ENCODE results near the gene PDE12. TPM values are rescaled to one million over a fixed set of nuclear protein-coding genes. Genes with fewer than 3 reads are reported as not detected.
A peak's percentile ranks its signal among the peaks of the same experiment; 100 is the strongest.

The PDE12 gene
- total RNA-seq, 2 donors from 2014 or later, result 7.5 to 13.5 TPM

GRCh38 chr3:57582474-57583168, 26.5 kb downstream of the PDE12 start:
- Histone ChIP-seq H3K27me3 (no peaks in the 10 kb centered on the region), H3K4me1 (peaks cover 61% of the 10 kb centered on the region), H3K4me3 (no peak overlapping the region), H3K36me3 (replicated peaks in 1 of 2; ENCODE audit: insufficient read depth in 1 of 2, low read depth in 2 of 2) (peaks cover 0 to 7% of the 10 kb centered on the region in 2 donors), H3K27ac (peak overlapping the region in 1 of 4 donors; percentile 22), H3K9me3 (no peaks in the 10 kb centered on the region)
- TF ChIP-seq POLR2A (IDR thresholded peaks at IDR 0.05) (no peak), CTCF (IDR thresholded peaks at IDR 0.05) (peak in 4 of 7 experiments; percentile 17 to 20 (median 18))
- peak; percentile 47 for ATAC-seq
- 74 to 78% methylated on average over 7 of the region's 7 CpGs for WGBS, 2 donors
- peak in 1 of 4 donors; percentile 21 for DNase-seq
- intact Hi-C loops (cut with DNase I), result no loop called here

- intact Hi-C loops (cut with DNase I), result no loop called here
- H3K4me1 ChIP-seq, result peaks cover 64% of the 10 kb centered on the region
- DNase-seq (no peak), ATAC-seq (no peak)
- no peak overlapping the region for H3K4me3 ChIP-seq
- 56 to 70% methylated on average over 2 of the region's 2 CpGs for WGBS, 2 donors
- H3K9me3 ChIP-seq, result no peaks in the 10 kb centered on the region
- H3K27me3 ChIP-seq, result no peaks in the 10 kb centered on the region
- peaks cover 0 to 6% of the 10 kb centered on the region in 2 donors for H3K36me3 ChIP-seq (replicated peaks in 1 of 2; ENCODE audit: insufficient read depth in 1 of 2, low read depth in 2 of 2)
- peak overlapping the region in 1 of 4 donors; percentile 35 for H3K27ac ChIP-seq
- TF ChIP-seq CTCF (IDR thresholded peaks at IDR 0.05) (no peak), POLR2A (IDR thresholded peaks at IDR 0.05) (no peak)
These were observed 27.5 kb downstream of the PDE12 start for GRCh38 chr3:57583544-57583943.

DNA sequence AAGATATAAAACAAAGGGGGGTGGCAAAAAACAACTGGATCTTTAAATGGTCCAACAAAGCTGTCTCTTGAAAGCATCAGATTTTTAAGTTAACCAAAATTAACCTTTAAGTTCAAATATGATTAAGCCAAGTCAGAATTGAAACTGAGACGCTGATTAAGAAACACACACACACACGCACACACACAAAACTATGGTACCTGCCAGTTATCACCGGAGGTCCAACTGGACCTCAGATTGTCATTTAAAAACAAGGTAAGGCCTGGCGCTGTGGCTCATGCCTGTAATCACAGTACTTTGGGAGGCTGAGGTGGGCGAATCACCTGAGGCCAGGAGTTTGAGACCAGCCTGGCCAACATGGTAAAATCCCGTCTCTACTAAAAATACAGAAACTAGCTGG, 30.7 kb downstream of the PDE12 start:
- DNase-seq (no peak), ATAC-seq (no peak)
- intact Hi-C loops (cut with DNase I), result no loop called here
- H3K27me3 ChIP-seq, result no peaks in the 10 kb centered on the region
- peaks cover 78% of the 10 kb centered on the region for H3K4me1 ChIP-seq
- H3K4me3 ChIP-seq, result no peak overlapping the region
- 47 to 49% methylated on average over 6 of the region's 6 CpGs for WGBS, 2 donors
- H3K9me3 ChIP-seq, result no peaks in the 10 kb centered on the region
- H3K36me3 ChIP-seq (replicated peaks in 1 of 2; ENCODE audit: insufficient read depth in 1 of 2, low read depth in 2 of 2), result peaks cover 0 to 5% of the 10 kb centered on the region in 2 donors
- H3K27ac ChIP-seq, result peak overlapping the region in 1 of 4 donors; percentile 36
- TF ChIP-seq POLR2A (IDR thresholded peaks at IDR 0.05) (no peak), CTCF (IDR thresholded peaks at IDR 0.05) (no peak)

GRCh38 chr3:57587905-57588304, 31.8 kb downstream of the PDE12 start:
- Histone ChIP-seq H3K4me1 (peaks cover 85% of the 10 kb centered on the region), H3K36me3 (replicated peaks in 1 of 2; ENCODE audit: insufficient read depth in 1 of 2, low read depth in 2 of 2) (peaks cover 0 to 5% of the 10 kb centered on the region in 2 donors), H3K27me3 (no peaks in the 10 kb centered on the region), H3K9me3 (no peaks in the 10 kb centered on the region), H3K27ac (no peak overlapping the region), H3K4me3 (no peak overlapping the region)
- TF ChIP-seq CTCF (IDR thresholded peaks at IDR 0.05) (no peak), POLR2A (IDR thresholded peaks at IDR 0.05) (no peak)
- DNase-seq (no peak), ATAC-seq (no peak)
- intact Hi-C loops (cut with DNase I), result no loop called here
- 43 to 49% methylated on average over 2 of the region's 2 CpGs for WGBS, 2 donors

DNA sequence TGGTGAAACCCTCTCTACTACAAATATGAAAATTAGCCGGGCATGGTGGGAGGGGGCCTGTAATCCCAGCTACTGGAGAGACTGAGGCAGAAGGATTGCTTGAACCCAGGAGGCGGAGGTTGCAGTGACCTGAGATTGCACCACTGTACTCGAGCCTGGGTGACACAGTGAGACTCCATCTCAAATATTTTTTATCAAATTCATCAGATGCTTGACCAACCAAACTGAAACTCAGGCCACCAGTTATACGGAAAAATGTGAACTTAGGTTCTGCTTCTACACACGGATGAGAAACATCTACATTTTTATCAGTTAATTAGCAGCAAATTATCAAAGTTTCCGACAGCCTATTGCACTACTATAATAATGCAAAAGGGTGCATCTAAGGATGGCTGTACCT, 36.2 kb downstream of the PDE12 start:
- no peak overlapping the region for H3K27ac ChIP-seq
- no peak overlapping the region for H3K4me3 ChIP-seq
- intact Hi-C loops (cut with DNase I), result no loop called here
- 37 to 43% methylated on average over 5 to 6 of the region's 6 CpGs for WGBS, 2 donors
- ATAC-seq (no peak), DNase-seq (no peak)
- no peaks in the 10 kb centered on the region for H3K36me3 ChIP-seq (replicated peaks in 1 of 2; ENCODE audit: insufficient read depth in 1 of 2, low read depth in 2 of 2)
- H3K4me1 ChIP-seq, result peaks cover 64% of the 10 kb centered on the region
- TF ChIP-seq CTCF (IDR thresholded peaks at IDR 0.05) (no peak), POLR2A (IDR thresholded peaks at IDR 0.05) (no peak)
- no peaks in the 10 kb centered on the region for H3K27me3 ChIP-seq
- H3K9me3 ChIP-seq, result no peaks in the 10 kb centered on the region

All from body of pancreas (tissue), 4 donors.